NT2/D1 (cell line): ENCODE measurements around the gene TPK1.

Experiments used
- SUZ12 ChIP-seq: IDR thresholded peaks from 2 replicates; pipeline ENCODE4 v1.6.1; 2011; ENCODE audit not compliant: insufficient read length, insufficient read depth; ENCODE audit errors: extremely low read depth
- YY1 ChIP-seq: IDR thresholded peaks from 2 replicates; pipeline ENCODE4 v1.6.1; 2011; ENCODE audit not compliant: insufficient read length, insufficient read depth
- ZNF274 ChIP-seq: IDR thresholded peaks from 2 replicates; pipeline ENCODE4 v1.6.1; 2011; ENCODE audit warnings: mild to moderate bottlenecking, low read depth, low read length

GRCh38 chr7:144549861-144550260 is 286.0 kb downstream of the TPK1 start:
- no peak for TF ChIP-seq SUZ12
- TF ChIP-seq ZNF274, result no peak
- TF ChIP-seq YY1, result no peak
